H1 (cell line): ENCODE results near the gene CFAP65. TPM values are rescaled to one million over a fixed set of nuclear protein-coding genes. Genes with fewer than 3 reads are reported as not detected.

ENCODE experiments used
- CTBP2 ChIP-seq: IDR thresholded peaks from 2 replicates; pipeline ENCODE4 v1.7.0; 2011; ENCODE audit warnings: borderline replicate concordance, mild to moderate bottlenecking, moderate library complexity, mixed read lengths, low read length; ENCODE audit not compliant: insufficient read depth, insufficient read length
- polyA plus RNA-seq, 7 experiments: library from polyadenylated mRNA; depleted of rRNA in 3 of 7; stranded (reverse) in 5 of 7; unstranded in 2 of 7; fragments of >200 nt in 5 of 7; fragments of 200-250 nt in 2 of 7; gene quantifications; 1 replicate in 5 of 7; 2 replicates in 1 of 7; 4 replicates in 1 of 7; pipeline versions ENCODE4 v1.2.1 to v1.2.3, GENCODE V29; 2011 to 2013; ENCODE audit warnings: missing spikeins in 2 of 7, mixed read lengths in 2 of 7
- total RNA-seq: library from RNA; stranded (reverse); fragmentation: NEBNext Ultra II Directional; extraction: Animal tissue kit (Norgen Biotek cat#: 25700); gene quantifications from 2 replicates; pipeline ENCODE4 v1.2.1, GENCODE V29; 2021

CFAP65 gene
- total and polyA plus RNA-seq, 2 of the 8 experiments (the other 6 are each of a cell fraction or from before 2014, with no cell fraction given), result 0.19 to 0.45 TPM

DNA sequence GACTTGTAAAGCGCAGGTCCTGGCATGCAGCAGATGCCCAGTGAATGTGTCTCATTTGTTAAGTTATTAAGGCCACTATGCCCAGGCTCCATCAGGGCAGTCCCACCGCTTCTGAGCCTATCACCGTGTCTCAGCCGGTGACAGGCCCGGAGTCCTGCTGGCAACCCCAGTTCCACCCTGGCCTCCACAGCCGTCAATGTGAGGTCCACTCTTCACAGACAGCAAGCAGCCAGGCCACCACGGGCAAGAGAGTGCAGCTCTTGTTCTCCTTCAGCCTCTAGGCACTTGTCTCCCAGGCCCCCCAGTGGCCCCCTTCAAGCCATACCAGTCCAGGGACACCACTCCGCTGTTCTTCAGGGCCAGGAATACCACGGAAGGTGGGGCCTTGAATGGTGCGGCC lies 22.6 kb downstream of the CFAP65 start (continued):
- TF ChIP-seq CTBP2, result no peak
